Fibroblast of gingiva (primary cell): ENCODE measurements around the gene LRRC8C.

Experiments
- DNase-seq: peaks from one replicate; pipeline ENCODE4 v3.0.0-alpha.2; 2011; ENCODE audit warnings: low read depth

LRRC8C gene

GRCh38 chr1:89767618-89768017, 134.7 kb downstream of the LRRC8C start:
- DNase-seq: no peak
